ENCODE data around the gene OSGEP.

DNA sequence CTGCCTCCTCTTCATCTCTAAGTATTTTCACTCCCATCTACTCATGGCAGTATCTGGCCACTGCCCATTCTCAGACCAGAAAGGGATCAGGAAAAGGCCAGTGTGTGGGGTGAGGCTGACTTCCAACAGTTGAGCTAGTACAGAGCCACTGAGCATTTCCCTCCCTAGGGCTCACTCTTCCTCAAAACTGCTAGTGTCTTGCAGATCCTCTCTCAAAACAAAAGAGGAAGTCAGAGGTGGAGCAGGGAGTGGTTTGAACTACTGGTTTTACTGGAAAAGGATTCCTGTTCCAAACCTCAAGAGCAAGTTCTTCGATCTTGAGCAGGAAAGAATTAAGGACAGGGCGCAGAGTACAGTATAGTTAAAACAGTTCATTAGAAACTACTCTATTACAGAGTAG is 39.0 kb upstream of the OSGEP start:
- no peak for TF ChIP-seq POLR2A (IDR thresholded peaks at IDR 0.05; ENCODE audit: extremely low read depth, insufficient read length)
- TF ChIP-seq, protein P1, sequence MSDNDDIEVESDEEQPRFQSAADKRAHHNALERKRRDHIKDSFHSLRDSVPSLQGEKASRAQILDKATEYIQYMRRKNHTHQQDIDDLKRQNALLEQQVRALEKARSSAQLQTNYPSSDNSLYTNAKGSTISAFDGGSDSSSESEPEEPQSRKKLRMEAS (IDR thresholded peaks at IDR 0.05; ENCODE audit: low read depth, low read length): no peak

Measured in NB4 (cell line).